ENCODE results near the gene TRMT1L. TPM values are rescaled to one million over a fixed set of nuclear protein-coding genes. Genes with fewer than 3 reads are reported as not detected.

The TRMT1L gene
- total RNA-seq, 1 experiment from 2014 or later, result 24.3 TPM

- ChIA-PET POLR2A (ENCODE audit: low non-redundant PET) (no interaction called here), CTCF (no interaction called here)
- Histone ChIP-seq H3K9me3 (ENCODE audit: low read depth, low read length, poor library complexity, severe bottlenecking) (no peaks in the 10 kb centered on the region), H3K4me3 (ENCODE audit: low read depth, low read length, poor library complexity, severe bottlenecking) (no peak overlapping the region), H3K36me3 (ENCODE audit: insufficient read depth, low read length, poor library complexity, severe bottlenecking) (peaks cover 36% of the 10 kb centered on the region), H3K27ac (ENCODE audit: low read depth, low read length, poor library complexity, severe bottlenecking) (no peak overlapping the region), H3K27me3 (replicated peaks; ENCODE audit: insufficient read depth, low read depth, low read length, poor library complexity) (no peaks in the 10 kb centered on the region), H3K4me1 (ENCODE audit: insufficient read depth, low read length, poor library complexity, severe bottlenecking) (no peaks in the 10 kb centered on the region)
- TF ChIP-seq EZH2 (IDR thresholded peaks at IDR 0.05; ENCODE audit: borderline replicate concordance, low read depth, low read length, poor library complexity, severe bottlenecking), result no peak
- intact Hi-C loops (cut with micrococcal nuclease; ENCODE audit: unreplicated experiment), result no loop called here
- no peak for DNase-seq (ENCODE audit: low spot score)
- no TSS peak for BruUV-seq (replicated peaks)
Measured at GRCh38 chr1:185144233-185144632, 12.5 kb downstream of the TRMT1L start.

GRCh38 chr1:185139246-185139645 is 17.5 kb downstream of the TRMT1L start:
- POLR2A ChIA-PET (ENCODE audit: low non-redundant PET), result no interaction called here
- Histone ChIP-seq H3K9me3 (ENCODE audit: low read depth, low read length, poor library complexity, severe bottlenecking) (no peaks in the 10 kb centered on the region), H3K4me1 (ENCODE audit: insufficient read depth, low read length, poor library complexity, severe bottlenecking) (no peaks in the 10 kb centered on the region), H3K36me3 (ENCODE audit: insufficient read depth, low read length, poor library complexity, severe bottlenecking) (peaks cover 8% of the 10 kb centered on the region), H3K4me3 (ENCODE audit: low read depth, low read length, poor library complexity, severe bottlenecking) (no peak overlapping the region), H3K27me3 (replicated peaks; ENCODE audit: insufficient read depth, low read depth, low read length, poor library complexity) (no peaks in the 10 kb centered on the region), H3K27ac (ENCODE audit: low read depth, low read length, poor library complexity, severe bottlenecking) (no peak overlapping the region)
- CTCF ChIA-PET, result no interaction called here
- intact Hi-C loops (cut with micrococcal nuclease; ENCODE audit: unreplicated experiment), result no loop called here
- no TSS peak for BruUV-seq (replicated peaks)
- TF ChIP-seq CTCF (conservative IDR thresholded peaks at IDR 0.05; ENCODE audit: low read depth, low read length) (no peak), EZH2 (IDR thresholded peaks at IDR 0.05; ENCODE audit: borderline replicate concordance, low read depth, low read length, poor library complexity, severe bottlenecking) (no peak)
- peak; percentile 52 for DNase-seq (ENCODE audit: low spot score)

GRCh38 chr1:185137896-185138545 is 18.7 kb downstream of the TRMT1L start:
- H3K27ac ChIP-seq (ENCODE audit: low read depth, low read length, poor library complexity, severe bottlenecking), result no peak overlapping the region
- H3K4me3 ChIP-seq (ENCODE audit: low read depth, low read length, poor library complexity, severe bottlenecking), result no peak overlapping the region
- H3K9me3 ChIP-seq (ENCODE audit: low read depth, low read length, poor library complexity, severe bottlenecking), result peaks cover 2% of the 10 kb centered on the region
- H3K4me1 ChIP-seq (ENCODE audit: insufficient read depth, low read length, poor library complexity, severe bottlenecking), result no peaks in the 10 kb centered on the region
- H3K27me3 ChIP-seq (replicated peaks; ENCODE audit: insufficient read depth, low read depth, low read length, poor library complexity), result no peaks in the 10 kb centered on the region
- intact Hi-C loops (cut with micrococcal nuclease; ENCODE audit: unreplicated experiment), result no loop called here
- TF ChIP-seq CTCF (conservative IDR thresholded peaks at IDR 0.05; ENCODE audit: low read depth, low read length), result no peak
- no peak for TF ChIP-seq EZH2 (IDR thresholded peaks at IDR 0.05; ENCODE audit: borderline replicate concordance, low read depth, low read length, poor library complexity, severe bottlenecking)
- H3K36me3 ChIP-seq (ENCODE audit: insufficient read depth, low read length, poor library complexity, severe bottlenecking), result peaks cover 12% of the 10 kb centered on the region
- ChIA-PET POLR2A (ENCODE audit: low non-redundant PET) (no interaction called here), CTCF (interaction anchor here (1.4 kb wide), 1 partner anchor 32 kb away, joined by 3 read pairs; no protein-coding TSS in a partner anchor)
- BruUV-seq (replicated peaks), result no TSS peak
- no peak for DNase-seq (ENCODE audit: low spot score)

GRCh38 chr1:185132534-185132933 is 24.2 kb downstream of the TRMT1L start:
- BruUV-seq (replicated peaks), result no TSS peak
- TF ChIP-seq EZH2 (IDR thresholded peaks at IDR 0.05; ENCODE audit: borderline replicate concordance, low read depth, low read length, poor library complexity, severe bottlenecking) (no peak), CTCF (conservative IDR thresholded peaks at IDR 0.05; ENCODE audit: low read depth, low read length) (no peak)
- intact Hi-C loops (cut with micrococcal nuclease; ENCODE audit: unreplicated experiment), result no loop called here
- DNase-seq (ENCODE audit: low spot score), result no peak
- Histone ChIP-seq H3K4me1 (ENCODE audit: insufficient read depth, low read length, poor library complexity, severe bottlenecking) (no peaks in the 10 kb centered on the region), H3K27me3 (replicated peaks; ENCODE audit: insufficient read depth, low read depth, low read length, poor library complexity) (no peaks in the 10 kb centered on the region), H3K9me3 (ENCODE audit: low read depth, low read length, poor library complexity, severe bottlenecking) (peaks cover 13% of the 10 kb centered on the region), H3K36me3 (ENCODE audit: insufficient read depth, low read length, poor library complexity, severe bottlenecking) (peaks cover 19% of the 10 kb centered on the region), H3K4me3 (ENCODE audit: low read depth, low read length, poor library complexity, severe bottlenecking) (no peak overlapping the region), H3K27ac (ENCODE audit: low read depth, low read length, poor library complexity, severe bottlenecking) (no peak overlapping the region)
- ChIA-PET CTCF (interaction anchor here (0.7 kb wide), 1 partner anchor 396 kb away, joined by 3 read pairs; no protein-coding TSS in a partner anchor), POLR2A (ENCODE audit: low non-redundant PET) (no interaction called here)

Measured in A673 (cell line).